Measurements from ENCODE around the gene SMOC1. TPM values are rescaled to one million over a fixed set of nuclear protein-coding genes. Genes with fewer than 3 reads are reported as not detected.

SMOC1 gene
- polyA plus RNA-seq, 12 donors = 2.5 to 10.6 (median 5.1) TPM; not detected in 2

DNA sequence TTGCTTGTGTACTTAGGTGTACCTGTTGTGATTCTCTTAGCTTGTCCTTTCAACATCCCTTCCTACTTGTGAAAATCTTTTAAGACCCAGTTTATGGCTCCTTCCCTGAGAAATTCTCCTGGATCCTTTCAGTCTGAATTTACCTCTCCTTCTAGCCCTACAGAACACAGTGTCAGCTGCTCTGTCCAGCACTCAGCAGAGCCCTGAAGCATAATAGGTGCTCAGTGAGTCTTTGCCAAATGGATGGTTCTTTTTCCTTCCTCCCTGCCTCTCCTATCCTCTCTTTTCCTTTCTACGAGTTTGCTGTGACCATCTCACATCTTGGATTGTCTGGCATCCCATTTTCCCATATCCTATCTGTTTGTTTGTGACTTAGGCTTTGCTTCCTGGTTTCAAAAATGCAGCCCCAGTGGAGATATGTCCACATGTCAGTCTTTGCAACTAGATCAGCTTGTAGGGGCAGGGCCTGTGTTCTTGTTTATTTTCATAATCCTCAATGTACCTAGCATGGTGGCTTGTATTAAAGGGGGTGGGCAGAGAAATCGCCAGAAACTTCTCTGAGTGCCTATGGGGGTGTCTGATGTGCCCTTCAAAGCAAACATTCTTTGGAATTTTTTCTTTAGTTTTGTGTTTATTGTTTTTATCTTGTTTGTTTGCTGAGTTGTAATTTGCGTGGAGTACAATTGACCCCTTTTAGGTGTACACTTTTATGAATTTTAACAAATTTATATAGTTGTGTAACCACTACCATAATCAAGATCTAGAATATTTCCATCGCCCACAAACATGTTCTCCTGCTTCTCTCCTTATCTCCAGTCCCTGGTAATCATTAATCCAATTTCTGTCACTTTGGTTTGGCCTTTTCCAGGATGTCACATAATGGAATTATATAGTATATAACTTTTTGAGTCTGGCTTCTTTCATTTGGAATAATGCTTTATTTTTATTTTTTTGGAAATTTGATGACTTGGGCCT is 62.8 kb downstream of the SMOC1 start:
- no peak for DNase-seq

DNA sequence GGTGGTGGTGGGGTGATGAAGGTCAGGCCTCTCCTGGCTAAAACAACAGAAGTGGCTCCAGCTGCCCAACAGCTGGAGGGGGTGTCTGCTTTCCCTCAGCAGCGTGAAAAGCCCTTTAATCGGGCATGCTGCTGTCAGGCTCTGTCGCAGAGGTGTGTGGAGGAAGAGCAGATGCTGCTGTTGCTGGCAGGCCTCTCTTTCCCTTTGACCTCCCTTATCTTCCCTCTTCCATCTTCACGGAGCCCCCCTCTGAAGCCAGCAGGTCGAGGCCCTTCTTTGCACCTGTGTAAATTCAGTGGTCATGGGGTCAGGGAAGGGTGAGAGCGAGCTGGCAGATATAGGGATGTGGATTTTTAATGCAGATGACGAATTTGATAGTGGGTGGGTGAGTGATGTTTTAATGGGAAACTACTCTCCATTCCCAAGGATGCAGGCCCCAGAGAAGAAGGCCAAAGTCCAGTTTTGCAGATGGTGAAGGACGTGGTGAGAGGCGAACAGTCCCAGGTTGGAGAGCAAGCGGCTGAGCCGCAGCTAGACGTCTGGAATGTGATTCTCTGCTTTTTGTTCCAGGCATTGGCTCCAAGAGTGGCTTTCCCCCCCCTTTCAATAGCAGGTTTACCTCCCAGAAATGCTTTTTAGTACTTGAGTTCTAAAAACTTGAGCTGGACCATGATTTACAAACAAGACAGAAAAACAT is 64.0 kb downstream of the SMOC1 start:
- DNase-seq = no peak

DNA sequence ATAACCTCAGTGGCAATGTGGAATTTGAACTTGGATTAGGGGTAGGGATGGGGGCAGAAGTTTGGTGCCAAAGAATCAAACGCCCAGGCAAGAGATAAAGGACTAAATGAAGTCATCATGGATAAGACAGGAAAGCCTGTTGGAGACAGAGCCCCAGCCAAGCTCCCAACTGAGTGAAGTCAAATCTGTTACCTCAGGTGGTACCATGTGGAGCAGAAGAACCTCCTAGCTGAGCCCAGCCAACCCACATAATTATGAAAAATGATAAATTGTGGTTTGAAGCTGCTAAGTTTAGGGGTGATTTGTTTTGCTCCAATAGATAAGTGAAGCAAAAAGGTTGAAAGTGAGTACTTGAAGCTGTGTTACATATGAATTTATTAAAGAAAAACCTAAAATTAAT is 66.1 kb downstream of the SMOC1 start:
- DNase-seq = no peak

DNA sequence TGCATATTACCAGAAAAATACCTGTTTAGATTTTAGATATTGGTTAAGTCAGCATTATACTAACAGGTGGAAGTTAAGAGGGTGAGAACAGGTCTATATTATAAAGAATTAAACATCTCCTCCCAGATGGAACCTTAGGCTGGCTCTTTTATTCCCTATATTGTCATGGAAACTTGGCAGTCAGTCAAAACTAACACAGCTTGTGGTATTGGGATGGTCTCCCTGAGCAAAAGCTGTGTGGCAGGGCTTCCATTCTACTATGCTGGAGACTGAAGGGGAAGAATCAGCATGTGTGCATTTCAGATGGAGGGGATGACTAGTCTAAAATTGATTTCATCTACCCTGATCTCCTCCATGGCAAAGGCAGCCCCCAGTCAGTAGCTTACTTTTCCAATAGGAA is 66.7 kb downstream of the SMOC1 start:
- no peak for DNase-seq

DNA sequence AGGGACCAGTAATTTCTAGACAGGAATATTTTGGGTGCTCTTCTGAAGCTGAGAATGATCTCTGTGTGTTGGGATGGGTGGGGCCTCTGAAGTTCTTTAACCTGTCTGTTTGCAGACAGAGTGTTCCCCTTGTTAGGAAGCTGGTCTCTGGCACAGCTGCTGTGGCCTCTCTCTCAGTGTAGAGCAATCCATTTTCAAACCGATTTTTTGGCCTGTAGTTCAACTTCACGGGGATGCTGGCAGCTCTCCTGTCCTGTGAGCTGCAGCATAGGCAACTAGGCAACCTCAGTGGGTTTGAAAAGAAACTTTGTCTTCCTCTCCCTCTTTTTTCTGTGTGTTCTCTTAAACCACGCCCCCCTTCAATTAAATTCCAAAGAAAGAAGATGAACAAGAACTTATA is 69.1 kb downstream of the SMOC1 start:
- no peak for DNase-seq

DNA sequence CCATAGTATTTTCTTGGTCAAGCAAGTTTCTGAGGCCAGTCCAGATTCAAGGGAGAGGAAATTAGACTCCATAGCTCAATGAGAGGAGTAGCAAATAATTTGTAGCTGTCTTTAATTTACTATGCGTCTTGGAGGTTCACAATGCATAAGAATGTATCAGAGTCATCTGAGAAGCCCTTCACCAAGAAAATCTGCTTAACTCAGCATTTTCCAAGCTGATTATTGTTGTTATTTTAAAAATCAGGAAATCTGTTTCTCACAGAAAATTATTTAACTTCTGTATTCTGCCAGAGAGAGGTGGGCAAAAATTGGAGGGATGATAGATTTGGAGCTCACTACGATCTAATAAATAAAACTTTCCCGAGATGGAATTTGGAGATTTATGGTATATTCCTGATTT is 72.0 kb downstream of the SMOC1 start:
- DNase-seq = no peak

DNA sequence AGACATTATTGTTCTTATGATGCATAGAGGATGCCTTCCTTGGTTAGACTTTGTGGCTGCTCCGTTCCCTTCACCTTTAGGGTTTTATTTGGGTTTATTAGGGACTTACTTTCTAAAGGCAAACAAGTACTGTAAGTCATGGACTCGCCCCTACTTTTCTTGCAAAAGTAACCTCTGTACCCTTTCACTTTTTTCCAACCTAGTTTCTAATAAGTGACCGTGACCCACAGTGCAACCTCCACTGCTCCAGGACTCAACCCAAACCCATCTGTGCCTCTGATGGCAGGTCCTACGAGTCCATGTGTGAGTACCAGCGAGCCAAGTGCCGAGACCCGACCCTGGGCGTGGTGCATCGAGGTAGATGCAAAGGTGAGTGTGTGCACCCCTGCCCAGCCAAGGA is 72.7 kb downstream of the SMOC1 start:
- DNase-seq = no peak

DNA sequence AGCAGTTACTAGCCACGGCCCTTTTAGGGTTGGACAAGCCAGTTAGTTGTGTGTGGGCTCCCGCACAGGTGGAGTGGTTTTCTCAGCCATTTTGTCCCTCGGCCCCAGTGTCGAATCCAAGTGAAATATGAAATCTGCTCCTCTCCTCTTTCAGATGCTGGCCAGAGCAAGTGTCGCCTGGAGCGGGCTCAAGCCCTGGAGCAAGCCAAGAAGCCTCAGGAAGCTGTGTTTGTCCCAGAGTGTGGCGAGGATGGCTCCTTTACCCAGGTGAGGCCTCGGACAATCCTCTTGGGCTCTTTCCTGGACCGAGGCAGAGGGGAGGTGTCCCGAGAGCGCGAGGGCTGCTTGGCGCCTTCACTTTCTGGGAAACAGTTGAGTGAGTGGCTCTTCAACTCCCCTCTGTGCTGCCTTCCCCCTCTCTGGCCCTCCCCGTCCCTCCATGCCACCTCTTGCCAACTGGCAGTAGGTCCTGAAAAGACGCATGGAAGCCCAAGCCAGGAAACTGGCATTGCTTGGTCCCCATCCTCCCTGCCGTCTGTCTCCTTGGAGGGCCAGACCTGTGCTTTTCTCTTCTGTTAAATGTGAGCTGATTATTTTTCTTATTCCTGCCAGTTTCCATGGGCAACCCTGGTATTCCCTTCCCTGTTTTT is 74.2 kb downstream of the SMOC1 start:
- DNase-seq = no peak

DNA sequence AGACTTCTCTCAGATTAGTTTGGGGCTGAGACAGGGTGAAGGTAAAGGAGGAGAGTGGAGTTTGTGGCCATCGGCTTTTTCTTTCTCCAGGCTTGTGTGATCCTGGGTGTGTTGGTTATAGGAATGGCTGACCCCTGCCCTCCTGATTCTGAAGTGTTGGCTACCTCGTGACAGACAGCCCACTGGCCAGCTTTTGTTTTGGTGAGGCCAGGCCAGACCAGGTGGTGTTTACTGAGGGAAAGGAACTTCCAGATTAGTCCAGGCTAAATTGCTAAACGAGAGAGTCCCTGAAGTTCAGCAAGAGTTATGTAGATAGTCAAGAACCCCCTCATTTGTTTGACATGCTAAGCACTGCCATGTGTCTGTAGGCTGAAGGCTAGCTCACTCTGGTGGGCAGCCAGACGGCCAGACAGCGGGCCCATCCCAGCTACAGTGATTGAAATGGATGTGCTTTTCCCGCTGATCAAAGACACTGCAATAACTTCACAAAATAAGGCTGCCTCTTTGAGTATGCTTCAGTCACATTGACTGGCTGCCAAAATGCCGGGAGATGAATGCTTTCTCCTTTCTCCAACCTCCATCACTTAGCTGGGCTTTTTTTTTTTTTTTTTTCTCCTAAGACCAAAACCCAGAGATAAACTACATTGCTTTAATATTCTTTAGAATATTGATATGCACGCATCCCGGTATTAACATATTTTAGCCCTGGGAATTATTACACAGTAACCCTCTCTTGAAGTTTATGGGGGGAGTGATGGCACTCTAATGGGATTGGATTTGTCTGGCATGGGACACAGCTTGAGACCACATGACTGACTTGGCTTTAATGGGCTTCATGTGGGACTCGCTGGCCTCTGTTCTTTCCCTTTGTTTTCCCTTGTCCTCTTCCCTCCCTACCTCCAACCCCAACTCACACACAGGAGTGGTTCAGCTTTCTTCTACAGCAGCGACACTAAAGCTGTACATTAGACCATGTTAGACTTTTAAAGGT is 76.9 kb downstream of the SMOC1 start:
- no peak for DNase-seq

DNA sequence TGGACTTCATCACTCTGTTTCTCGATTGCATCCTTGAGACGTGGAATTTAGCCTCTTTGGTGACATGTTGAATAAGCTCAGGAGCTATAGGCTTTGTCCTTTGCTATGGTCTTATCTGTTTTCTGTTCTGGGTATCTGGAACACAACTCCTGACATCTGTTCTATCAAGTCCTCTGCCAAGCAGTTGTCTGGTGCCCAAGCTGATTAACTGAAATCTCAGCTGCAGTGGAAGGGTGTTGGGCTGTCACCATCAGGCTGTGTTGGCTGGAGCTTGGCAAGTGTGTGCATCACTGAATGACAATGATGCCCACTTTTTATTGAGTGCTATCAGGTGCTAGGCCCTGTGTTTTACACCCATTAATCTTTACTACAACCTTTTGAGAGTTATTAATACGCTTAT is 77.8 kb downstream of the SMOC1 start:
- DNase-seq = no peak

DNA sequence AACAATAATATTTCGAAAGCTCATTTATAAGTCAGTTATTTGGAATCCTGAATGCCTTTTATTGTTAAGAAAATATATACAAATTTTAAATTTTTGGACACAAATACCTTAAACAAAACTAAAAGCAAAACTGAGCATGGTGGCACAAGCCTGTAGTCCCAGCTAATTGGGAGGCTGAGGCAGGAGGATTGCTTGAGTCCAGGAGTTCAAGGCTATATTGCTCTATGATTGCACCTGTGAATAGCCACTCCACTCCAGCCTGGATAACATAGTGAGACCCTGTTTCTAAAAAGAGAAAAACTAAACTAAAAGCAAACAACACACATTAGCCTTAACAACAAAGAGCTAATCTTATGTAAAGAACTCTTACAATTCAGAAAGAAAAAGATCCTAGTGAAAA is 78.8 kb downstream of the SMOC1 start:
- no peak for DNase-seq

DNA sequence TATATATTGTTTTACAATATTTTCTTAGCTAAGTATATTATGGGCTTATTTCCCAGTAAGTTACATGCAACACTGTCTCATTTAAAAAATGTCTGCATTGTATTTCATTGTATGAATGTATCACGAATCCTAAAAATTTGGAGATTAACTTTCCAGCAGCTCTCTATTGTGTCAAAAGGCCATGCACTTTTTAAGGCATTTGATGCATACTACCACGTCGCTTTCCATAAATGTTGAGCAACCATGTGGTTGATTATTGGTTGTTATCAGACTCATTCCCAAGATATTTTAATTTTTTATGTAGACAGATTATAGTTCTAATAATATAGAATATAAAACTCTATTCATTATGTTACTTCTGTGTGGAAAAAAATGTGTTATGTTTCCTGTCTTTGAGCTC is 79.9 kb downstream of the SMOC1 start:
- DNase-seq = no peak

DNA sequence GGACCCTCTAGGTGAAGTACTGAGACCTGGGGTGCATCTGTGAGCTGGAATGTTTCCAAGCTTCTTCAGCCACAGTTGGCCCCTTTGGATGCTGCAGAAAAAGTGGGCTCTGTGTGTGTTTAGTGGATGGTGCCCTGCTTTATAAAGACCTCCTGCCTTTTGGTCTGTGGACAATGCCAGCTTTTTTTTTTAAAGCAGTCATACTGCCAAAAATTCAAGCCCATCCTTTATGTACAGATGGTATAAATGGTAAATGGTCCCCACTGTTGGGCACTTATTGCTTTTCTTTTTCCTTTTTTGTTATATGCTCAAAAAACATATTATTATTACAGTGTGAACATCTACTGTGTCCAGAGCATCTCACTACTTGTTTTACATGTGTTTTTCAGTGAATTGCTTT is 81.1 kb downstream of the SMOC1 start:
- no peak for DNase-seq

DNA sequence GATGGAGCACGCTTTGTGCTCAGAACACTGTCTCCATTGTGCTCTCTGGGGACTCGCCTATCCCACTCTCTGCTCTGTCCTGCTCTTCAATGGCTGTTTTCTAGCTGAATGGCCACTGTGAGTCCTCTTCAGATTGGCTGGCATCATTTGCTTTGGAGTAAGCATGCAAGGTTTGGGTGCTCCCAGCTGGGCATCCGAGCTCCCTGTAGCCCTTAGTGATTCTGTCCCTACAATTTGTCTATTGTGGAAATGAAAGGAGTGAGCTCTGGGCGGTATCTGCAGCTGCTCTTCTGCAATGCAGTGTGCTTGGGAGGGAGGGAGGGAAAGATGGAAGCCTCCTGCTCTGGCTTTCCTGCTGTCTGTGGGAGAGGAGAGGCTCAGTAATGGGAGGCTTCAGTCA is 84.8 kb downstream of the SMOC1 start:
- no peak for DNase-seq

DNA sequence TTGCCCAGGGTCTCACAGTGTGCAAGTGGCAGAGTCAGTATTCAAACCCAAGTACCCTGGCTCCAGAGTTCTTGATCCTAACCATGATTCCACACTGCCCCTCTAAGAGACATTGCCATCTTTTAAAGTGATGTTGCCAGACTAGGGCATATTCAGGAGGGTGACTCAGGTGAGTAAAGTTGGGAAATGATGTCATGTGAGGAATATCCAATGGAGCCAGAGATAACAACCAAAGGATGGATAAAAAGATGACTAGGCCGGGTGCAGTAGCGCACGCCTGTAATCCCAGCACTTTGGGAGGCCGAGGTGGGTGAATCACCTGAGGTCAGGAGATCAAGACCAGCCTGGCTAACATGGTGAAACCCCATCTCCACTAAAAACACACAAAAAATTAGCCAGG is 85.6 kb downstream of the SMOC1 start:
- no peak for DNase-seq

DNA sequence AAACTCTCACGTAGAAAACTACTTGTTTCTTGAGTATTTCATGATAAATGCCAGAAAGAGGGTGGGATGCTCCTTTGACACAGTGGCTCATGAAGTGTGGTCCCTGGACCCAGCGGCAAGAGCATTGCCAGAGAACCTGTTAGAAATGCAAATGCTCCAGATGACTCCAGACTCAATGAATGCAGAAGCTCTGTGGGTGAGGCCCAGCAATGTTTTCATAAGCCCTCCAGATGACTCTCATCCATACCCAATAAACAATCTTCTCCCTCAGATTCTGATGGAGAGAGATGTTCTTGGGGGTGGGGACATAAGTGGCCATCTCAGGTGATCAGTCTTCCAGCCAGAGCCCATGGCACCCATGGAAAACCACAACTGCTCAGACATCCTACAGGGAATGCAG is 88.9 kb downstream of the SMOC1 start:
- no peak for DNase-seq

DNA sequence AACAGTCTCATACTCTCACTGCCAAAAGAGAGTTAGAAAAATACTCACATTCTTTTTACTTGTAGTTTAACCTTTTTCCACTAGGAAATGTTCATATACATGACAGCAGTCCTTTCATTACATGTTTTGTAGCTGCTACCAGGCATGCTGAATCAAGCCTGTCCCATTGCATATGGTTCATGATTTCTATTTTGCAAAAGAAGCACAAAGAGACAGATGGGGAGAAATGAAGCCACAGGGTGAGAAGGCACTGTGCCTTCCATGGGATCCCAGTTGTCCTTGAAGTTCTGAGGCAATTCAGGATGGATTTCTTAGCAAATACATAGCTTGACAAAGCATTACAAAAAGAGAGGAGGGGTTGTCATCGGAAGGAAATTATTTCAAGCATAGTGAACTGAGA is 89.5 kb downstream of the SMOC1 start:
- DNase-seq = no peak

DNA sequence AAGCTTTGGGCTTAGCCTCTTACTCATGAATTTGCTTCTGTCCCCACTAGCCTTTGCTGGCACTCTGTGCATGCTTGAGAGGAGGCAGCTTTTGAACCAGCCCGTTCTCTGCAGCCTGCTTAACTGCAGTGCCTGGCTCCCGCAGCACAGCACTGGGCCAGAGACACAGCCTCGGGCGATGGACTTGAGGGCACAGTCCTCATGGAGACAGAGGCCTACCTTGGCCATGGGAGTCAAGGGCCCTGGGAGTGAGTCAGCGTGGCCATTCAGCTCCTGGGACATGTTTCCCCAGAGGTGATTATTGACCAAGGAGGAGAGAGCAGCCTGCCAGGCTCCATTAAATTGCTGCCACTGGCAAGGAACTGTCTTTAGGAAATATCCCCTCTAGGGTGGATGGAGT is 93.5 kb downstream of the SMOC1 start:
- no peak for DNase-seq

DNA sequence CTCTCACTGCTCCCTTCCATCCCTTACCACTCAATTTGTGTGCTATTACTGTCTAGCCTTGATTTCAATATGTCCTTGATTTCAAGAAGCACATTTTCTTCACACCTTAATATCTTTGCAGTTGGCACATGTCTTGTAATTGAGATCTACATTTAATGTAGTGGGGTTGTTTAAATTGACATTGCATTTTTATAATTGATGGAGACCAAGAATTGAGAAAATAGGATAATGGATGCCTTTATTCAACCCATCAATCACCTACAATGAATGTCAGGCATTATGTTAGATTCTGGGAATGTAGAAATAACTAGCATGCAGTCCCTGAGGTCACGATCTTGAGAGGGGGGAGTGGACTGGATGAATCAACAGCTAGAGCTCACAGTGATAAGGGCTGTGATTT is 94.6 kb downstream of the SMOC1 start:
- no peak for DNase-seq

DNA sequence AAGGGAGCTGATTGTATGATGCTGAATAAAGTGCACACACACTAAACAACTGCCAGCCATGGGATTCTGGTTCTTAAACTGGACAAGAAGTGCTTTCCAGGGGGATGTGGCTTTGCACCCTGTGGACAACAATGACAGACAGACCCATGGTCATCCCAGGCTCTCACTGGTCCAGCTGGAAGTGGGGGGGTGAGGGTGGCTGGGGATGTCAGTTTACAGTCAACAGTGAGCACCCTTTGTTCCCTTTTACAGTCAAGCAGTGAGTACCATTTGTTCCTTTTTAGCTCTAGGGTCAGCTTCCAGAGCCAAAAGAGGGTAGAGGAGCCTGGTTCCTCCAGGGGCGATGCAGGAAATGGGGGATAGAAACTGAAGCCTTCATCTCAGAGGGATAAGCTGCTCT is 100.7 kb downstream of the SMOC1 start:
- no peak for DNase-seq
